Measurements from ENCODE around the gene DLGAP1. TPM values are rescaled to one million over a fixed set of nuclear protein-coding genes. Genes with fewer than 3 reads are reported as not detected.

Gene DLGAP1
- total and polyA plus RNA-seq, 10 of the 15 experiments (the other 5 are each of a cell fraction or from before 2014, with no cell fraction given), result 0.23 to 27.6 (median 1.9) TPM

DNA sequence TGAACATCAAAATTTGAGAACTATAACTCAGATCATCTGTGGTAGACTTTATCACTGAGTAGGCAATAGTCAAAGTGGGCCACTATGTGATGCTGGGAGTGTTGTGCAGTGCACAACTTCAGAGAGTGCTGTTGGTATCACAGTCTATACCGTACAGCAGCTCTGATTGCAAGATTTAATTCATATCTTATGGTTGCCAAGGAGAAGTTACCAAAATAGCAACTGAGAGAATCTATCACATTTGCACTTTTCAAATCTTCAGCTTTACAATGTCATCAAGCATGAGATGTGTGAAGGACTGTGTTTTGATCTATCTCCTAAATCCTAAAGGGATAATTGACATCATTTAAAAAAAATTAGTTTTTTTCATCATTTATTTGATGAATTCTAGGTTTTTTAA lies 216.1 kb downstream of the DLGAP1 start (continued):
- TF ChIP-seq, protein P1, sequence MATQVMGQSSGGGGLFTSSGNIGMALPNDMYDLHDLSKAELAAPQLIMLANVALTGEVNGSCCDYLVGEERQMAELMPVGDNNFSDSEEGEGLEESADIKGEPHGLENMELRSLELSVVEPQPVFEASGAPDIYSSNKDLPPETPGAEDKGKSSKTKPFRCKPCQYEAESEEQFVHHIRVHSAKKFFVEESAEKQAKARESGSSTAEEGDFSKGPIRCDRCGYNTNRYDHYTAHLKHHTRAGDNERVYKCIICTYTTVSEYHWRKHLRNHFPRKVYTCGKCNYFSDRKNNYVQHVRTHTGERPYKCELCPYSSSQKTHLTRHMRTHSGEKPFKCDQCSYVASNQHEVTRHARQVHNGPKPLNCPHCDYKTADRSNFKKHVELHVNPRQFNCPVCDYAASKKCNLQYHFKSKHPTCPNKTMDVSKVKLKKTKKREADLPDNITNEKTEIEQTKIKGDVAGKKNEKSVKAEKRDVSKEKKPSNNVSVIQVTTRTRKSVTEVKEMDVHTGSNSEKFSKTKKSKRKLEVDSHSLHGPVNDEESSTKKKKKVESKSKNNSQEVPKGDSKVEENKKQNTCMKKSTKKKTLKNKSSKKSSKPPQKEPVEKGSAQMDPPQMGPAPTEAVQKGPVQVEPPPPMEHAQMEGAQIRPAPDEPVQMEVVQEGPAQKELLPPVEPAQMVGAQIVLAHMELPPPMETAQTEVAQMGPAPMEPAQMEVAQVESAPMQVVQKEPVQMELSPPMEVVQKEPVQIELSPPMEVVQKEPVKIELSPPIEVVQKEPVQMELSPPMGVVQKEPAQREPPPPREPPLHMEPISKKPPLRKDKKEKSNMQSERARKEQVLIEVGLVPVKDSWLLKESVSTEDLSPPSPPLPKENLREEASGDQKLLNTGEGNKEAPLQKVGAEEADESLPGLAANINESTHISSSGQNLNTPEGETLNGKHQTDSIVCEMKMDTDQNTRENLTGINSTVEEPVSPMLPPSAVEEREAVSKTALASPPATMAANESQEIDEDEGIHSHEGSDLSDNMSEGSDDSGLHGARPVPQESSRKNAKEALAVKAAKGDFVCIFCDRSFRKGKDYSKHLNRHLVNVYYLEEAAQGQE (IDR thresholded peaks at IDR 0.05; ENCODE audit: low read depth, low read length), result no peak
- no peak for TF ChIP-seq TCF12 (IDR thresholded peaks at IDR 0.05; ENCODE audit: low read depth, low read length)

DNA sequence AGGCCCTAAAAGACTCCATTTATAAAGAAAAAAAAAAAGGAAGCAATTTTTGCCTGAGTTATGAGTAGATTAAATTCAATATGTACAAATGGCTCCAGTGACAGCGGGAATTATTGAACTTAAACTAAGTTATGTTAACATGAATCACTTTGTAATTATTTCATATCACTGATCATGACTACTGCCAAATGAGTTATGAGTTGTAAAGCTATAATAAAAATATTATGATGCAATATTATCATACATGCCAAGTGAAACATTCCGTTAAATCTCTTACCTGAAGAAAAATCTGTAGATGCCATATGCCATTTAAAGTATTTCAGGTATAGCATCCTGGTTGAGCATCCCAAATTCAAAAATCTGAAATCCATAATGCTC lies 217.5 kb downstream of the DLGAP1 start:
- no peaks in the 10 kb centered on the region for H4K20me1 ChIP-seq (ENCODE audit: control insufficient read depth, insufficient read depth)
- DNase-seq (ENCODE audit: low read depth, low spot score), result no peak
- H3K79me2 ChIP-seq (ENCODE audit: control insufficient read depth, insufficient read depth, low read length), result no peaks in the 10 kb centered on the region
- ChIA-PET POLR2A (interaction anchor here (0.7 to 2.4 kb wide), 6 partner anchors 9 to 153 kb away, joined by 3 to 20 read pairs (median 6); no protein-coding TSS in a partner anchor), SMC1A (ENCODE audit: uncharacterized antibody, unreplicated experiment) (interaction anchor here (0.9 to 10.5 kb wide), 11 partner anchors 11 to 401 kb away, joined by 3 to 222 read pairs (median 9); no protein-coding TSS in a partner anchor), CTCF (interaction anchor here (0.9 to 2.6 kb wide), 7 partner anchors 8 to 54 kb away, joined by 3 to 8 read pairs (median 6); no protein-coding TSS in a partner anchor), RAD21 (ENCODE audit: unreplicated experiment) (interaction anchor here (0.8 to 3.9 kb wide), 11 partner anchors 13 to 157 kb away, joined by 3 to 65 read pairs (median 4); no protein-coding TSS in a partner anchor)
- no peak overlapping the region for H3K4me3 ChIP-seq
- H3K4me2 ChIP-seq (ENCODE audit: control insufficient read depth, insufficient read depth), result no peak overlapping the region
- H3K9ac ChIP-seq (ENCODE audit: control insufficient read depth, insufficient read depth, low read length), result no peak overlapping the region
- no peak for FAIRE-seq
- no TSS peak for BruUV-seq (replicated peaks)
- H3K27ac ChIP-seq (ENCODE audit: control insufficient read depth, insufficient read depth), result no peak overlapping the region
- ATAC-seq, result no peak
- no peaks in the 10 kb centered on the region; the same call in 2 of the 3 replicates for H3K9me3 ChIP-seq (replicated peaks; ENCODE audit: control insufficient read depth, insufficient read depth, low read length)
- H3K4me1 ChIP-seq (ENCODE audit: control insufficient read depth, insufficient read depth, low read length), result no peaks in the 10 kb centered on the region
- H2AFZ ChIP-seq (ENCODE audit: control insufficient read depth, low read depth, low read length), result no peak overlapping the region
- no peaks in the 10 kb centered on the region for H3K27me3 ChIP-seq (replicated peaks in 1 of 2; ENCODE audit: control insufficient read depth in 2 of 2, insufficient read depth in 2 of 2, low read length in 1 of 2)
- in situ Hi-C loops (cut with MboI), result no loop called here
- H3K36me3 ChIP-seq (ENCODE audit: control insufficient read depth in 2 of 2, insufficient read depth in 2 of 2, low read length in 1 of 2), result no peaks in the 10 kb centered on the region
- 42% methylated on average over 2 of the region's 2 CpGs for WGBS (ENCODE audit: insufficient coverage, insufficient replicate concordance, low lambda C conversion rate, missing lambda C conversion rate)
- TF ChIP-seq, protein P2, sequence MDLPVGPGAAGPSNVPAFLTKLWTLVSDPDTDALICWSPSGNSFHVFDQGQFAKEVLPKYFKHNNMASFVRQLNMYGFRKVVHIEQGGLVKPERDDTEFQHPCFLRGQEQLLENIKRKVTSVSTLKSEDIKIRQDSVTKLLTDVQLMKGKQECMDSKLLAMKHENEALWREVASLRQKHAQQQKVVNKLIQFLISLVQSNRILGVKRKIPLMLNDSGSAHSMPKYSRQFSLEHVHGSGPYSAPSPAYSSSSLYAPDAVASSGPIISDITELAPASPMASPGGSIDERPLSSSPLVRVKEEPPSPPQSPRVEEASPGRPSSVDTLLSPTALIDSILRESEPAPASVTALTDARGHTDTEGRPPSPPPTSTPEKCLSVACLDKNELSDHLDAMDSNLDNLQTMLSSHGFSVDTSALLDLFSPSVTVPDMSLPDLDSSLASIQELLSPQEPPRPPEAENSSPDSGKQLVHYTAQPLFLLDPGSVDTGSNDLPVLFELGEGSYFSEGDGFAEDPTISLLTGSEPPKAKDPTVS (IDR thresholded peaks at IDR 0.05; ENCODE audit: low read depth, low read length), result no peak
- TF ChIP-seq ETV6 (conservative IDR thresholded peaks at IDR 0.05 in 1 of 2, IDR thresholded peaks at IDR 0.05 in 1 of 2; ENCODE audit: borderline replicate concordance in 1 of 2, low read depth in 1 of 2), result no peak
- TF ChIP-seq EZH2 (IDR thresholded peaks at IDR 0.05; ENCODE audit: borderline replicate concordance, control insufficient read depth, low read depth, low read length), result no peak
- no peak for TF ChIP-seq SMAD1 (IDR thresholded peaks at IDR 0.05; ENCODE audit: low read depth, partially characterized antibody)
- no peak for TF ChIP-seq SREBF1 (IDR thresholded peaks at IDR 0.05; ENCODE audit: low read length)
- TF ChIP-seq, protein P3, sequence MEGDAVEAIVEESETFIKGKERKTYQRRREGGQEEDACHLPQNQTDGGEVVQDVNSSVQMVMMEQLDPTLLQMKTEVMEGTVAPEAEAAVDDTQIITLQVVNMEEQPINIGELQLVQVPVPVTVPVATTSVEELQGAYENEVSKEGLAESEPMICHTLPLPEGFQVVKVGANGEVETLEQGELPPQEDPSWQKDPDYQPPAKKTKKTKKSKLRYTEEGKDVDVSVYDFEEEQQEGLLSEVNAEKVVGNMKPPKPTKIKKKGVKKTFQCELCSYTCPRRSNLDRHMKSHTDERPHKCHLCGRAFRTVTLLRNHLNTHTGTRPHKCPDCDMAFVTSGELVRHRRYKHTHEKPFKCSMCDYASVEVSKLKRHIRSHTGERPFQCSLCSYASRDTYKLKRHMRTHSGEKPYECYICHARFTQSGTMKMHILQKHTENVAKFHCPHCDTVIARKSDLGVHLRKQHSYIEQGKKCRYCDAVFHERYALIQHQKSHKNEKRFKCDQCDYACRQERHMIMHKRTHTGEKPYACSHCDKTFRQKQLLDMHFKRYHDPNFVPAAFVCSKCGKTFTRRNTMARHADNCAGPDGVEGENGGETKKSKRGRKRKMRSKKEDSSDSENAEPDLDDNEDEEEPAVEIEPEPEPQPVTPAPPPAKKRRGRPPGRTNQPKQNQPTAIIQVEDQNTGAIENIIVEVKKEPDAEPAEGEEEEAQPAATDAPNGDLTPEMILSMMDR (IDR thresholded peaks at IDR 0.05 in 2 of 3, conservative IDR thresholded peaks at IDR 0.05 in 1 of 3; ENCODE audit: control insufficient read depth in 2 of 3, extremely low read depth in 1 of 3, insufficient read depth in 1 of 3, low read depth in 3 of 3, low read length in 3 of 3), result no peak
- TF ChIP-seq ZSCAN29 (IDR thresholded peaks at IDR 0.05), result no peak
- TF ChIP-seq SREBF2 (IDR thresholded peaks at IDR 0.05; ENCODE audit: low read length), result no peak
- TF ChIP-seq, protein P4, sequence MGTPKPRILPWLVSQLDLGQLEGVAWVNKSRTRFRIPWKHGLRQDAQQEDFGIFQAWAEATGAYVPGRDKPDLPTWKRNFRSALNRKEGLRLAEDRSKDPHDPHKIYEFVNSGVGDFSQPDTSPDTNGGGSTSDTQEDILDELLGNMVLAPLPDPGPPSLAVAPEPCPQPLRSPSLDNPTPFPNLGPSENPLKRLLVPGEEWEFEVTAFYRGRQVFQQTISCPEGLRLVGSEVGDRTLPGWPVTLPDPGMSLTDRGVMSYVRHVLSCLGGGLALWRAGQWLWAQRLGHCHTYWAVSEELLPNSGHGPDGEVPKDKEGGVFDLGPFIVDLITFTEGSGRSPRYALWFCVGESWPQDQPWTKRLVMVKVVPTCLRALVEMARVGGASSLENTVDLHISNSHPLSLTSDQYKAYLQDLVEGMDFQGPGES (IDR thresholded peaks at IDR 0.05), result no peak
- no peak for TF ChIP-seq IKZF1 (conservative IDR thresholded peaks at IDR 0.05)
- intact Hi-C loops (cut with micrococcal nuclease; ENCODE audit: unreplicated experiment), result loop anchor here (5.0 to 10.0 kb wide), 2 partner anchors 397 to 820 kb away; no protein-coding TSS in a partner anchor
